ENCODE measurements around the gene MT1F.
"Not testable (repeated sequence)": the region's sequence is repeated elsewhere in the genome, so short reads cannot be mapped to it uniquely, and the experiment has no call there.

Gene MT1F

DNA sequence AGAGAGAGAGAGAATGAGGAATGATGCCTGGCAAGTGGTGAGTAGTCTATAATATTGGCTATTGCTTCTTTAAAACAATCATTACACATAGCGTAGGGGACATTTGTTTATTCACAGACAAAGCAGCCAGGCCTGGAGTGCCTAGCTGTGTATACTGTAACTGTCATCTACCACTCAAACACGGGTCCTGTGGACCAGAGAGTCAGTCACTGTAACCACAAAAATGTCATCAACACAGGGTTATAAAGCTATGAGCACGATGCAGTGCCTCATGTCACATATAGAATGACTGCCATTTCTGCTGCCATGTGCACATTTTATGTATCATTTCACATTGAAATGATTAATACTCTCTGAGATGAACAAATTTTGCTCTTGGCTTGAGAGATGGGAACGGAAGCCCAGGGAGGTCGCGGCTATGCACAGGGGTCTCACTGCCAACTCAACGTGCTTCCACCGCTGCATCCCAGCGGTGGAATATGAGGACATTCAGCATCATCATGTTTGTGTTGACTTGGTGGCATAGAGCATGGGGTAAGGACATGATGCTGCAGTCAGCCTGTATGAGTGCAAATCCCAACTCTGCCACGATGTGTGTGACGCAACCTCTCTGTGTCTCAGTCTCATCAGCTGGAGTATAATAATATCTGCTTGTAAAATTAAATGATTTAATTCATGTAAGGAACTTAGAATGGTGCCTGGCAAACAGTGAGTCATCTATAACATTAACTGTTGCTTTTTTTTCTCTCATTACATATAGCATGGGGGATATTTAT, 15.2 kb downstream of the MT1F start:
- Histone ChIP-seq H3K18ac (ENCODE audit: low read length) (no peak overlapping the region), H2BK12ac (ENCODE audit: low read length) (no peak overlapping the region), H3K79me2 (ENCODE audit: control insufficient read depth, insufficient read depth, low read length, poor library complexity) (no peaks in the 10 kb centered on the region), H3K23ac (ENCODE audit: low read length) (no peak overlapping the region), H2BK120ac (ENCODE audit: insufficient read depth, low read length, poor library complexity) (no peak overlapping the region), H2AFZ (ENCODE audit: insufficient read depth, low read length, poor library complexity) (no peak overlapping the region), H3K9ac (ENCODE audit: low read length) (no peak overlapping the region), H2AK5ac (ENCODE audit: low read length) (no peak overlapping the region), H3K4me1 (ENCODE audit: control insufficient read depth in 1 of 2, insufficient read depth in 2 of 2, low read length in 2 of 2) (peaks cover 0 to 3% of the 10 kb centered on the region in 2 experiments), H3K14ac (ENCODE audit: low read length) (no peak overlapping the region), H4K8ac (ENCODE audit: low read depth, low read length) (no peak overlapping the region), H3K27ac (ENCODE audit: low read depth, low read length) (no peak overlapping the region), H3K79me1 (ENCODE audit: low read length) (no peaks in the 10 kb centered on the region), H4K12ac (ENCODE audit: low read depth, low read length) (no peak overlapping the region), H4K91ac (ENCODE audit: low read depth, low read length) (no peak overlapping the region), H3K4me3 (ENCODE audit: low read depth, low read length) (no peak overlapping the region), H3K36me3 (ENCODE audit: control insufficient read depth in 1 of 2, insufficient read depth in 2 of 2, low read length in 2 of 2) (peaks cover 0 to 2% of the 10 kb centered on the region in 2 experiments), H3K27me3 (ENCODE audit: insufficient read depth, low read length) (peaks cover 55% of the 10 kb centered on the region), H3K9me3 (ENCODE audit: insufficient read depth, low read depth, low read length) (peaks cover 5% of the 10 kb centered on the region), H3K4ac (ENCODE audit: low read depth, low read length) (no peak overlapping the region), H3K4me2 (ENCODE audit: low read length) (no peak overlapping the region), H2BK5ac (ENCODE audit: low read depth, low read length, poor library complexity) (no peak overlapping the region)
- WGBS (ENCODE audit: extremely low coverage, insufficient coverage, insufficient read length): no CpG with 5 or more reads among the region's 11 CpGs
- no peak for DNase-seq

DNA sequence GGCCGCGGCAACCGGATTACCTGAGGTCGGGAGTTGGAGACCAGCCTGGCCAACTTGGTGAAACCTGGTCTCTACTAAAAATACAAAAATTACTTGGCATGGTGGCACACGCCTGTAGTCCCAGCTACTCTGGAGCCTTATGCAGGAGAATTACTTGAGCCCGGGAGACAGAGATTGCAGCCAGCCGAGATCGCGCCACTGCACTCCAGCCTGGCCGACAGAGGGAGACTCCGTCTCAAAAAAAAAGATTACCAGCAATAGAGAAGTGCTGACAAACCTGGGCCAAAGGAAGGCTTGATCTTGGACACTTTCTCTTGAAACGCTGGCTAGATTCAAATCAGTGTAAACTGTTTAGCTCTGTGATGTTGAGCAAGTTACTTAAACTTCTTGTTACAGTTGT, 16.2 kb downstream of the MT1F start:
- H3K4me1 ChIP-seq (ENCODE audit: control insufficient read depth in 1 of 2, insufficient read depth in 2 of 2, low read length in 2 of 2): no peaks in the 10 kb centered on the region
- H3K4me3 ChIP-seq (ENCODE audit: low read depth, low read length): no peak overlapping the region
- H3K9me3 ChIP-seq (ENCODE audit: insufficient read depth, low read depth, low read length): peaks cover 3% of the 10 kb centered on the region
- peaks cover 45% of the 10 kb centered on the region for H3K27me3 ChIP-seq (ENCODE audit: insufficient read depth, low read length)
- no peak overlapping the region for H2BK120ac ChIP-seq (ENCODE audit: insufficient read depth, low read length, poor library complexity)
- H4K91ac ChIP-seq (ENCODE audit: low read depth, low read length): no peak overlapping the region
- peaks cover 0 to 2% of the 10 kb centered on the region in 2 experiments for H3K36me3 ChIP-seq (ENCODE audit: control insufficient read depth in 1 of 2, insufficient read depth in 2 of 2, low read length in 2 of 2)
- peak; percentile 40 to 65 for DNase-seq
- H2BK12ac ChIP-seq (ENCODE audit: low read length): no peak overlapping the region
- WGBS (ENCODE audit: extremely low coverage, insufficient coverage, insufficient read length): no CpG with 5 or more reads among the region's 12 CpGs
- H2BK5ac ChIP-seq (ENCODE audit: low read depth, low read length, poor library complexity): no peak overlapping the region
- no peak overlapping the region for H2AFZ ChIP-seq (ENCODE audit: insufficient read depth, low read length, poor library complexity)
- no peak overlapping the region for H3K18ac ChIP-seq (ENCODE audit: low read length)
- H2AK5ac ChIP-seq (ENCODE audit: low read length): no peak overlapping the region
- no peak overlapping the region for H3K4ac ChIP-seq (ENCODE audit: low read depth, low read length)
- H3K14ac ChIP-seq (ENCODE audit: low read length): no peak overlapping the region
- H3K4me2 ChIP-seq (ENCODE audit: low read length): no peak overlapping the region
- no peaks in the 10 kb centered on the region for H3K79me2 ChIP-seq (ENCODE audit: control insufficient read depth, insufficient read depth, low read length, poor library complexity)
- H4K8ac ChIP-seq (ENCODE audit: low read depth, low read length): no peak overlapping the region
- H3K9ac ChIP-seq (ENCODE audit: low read length): no peak overlapping the region
- H3K23ac ChIP-seq (ENCODE audit: low read length): no peak overlapping the region
- no peaks in the 10 kb centered on the region for H3K79me1 ChIP-seq (ENCODE audit: low read length)
- H3K27ac ChIP-seq (ENCODE audit: low read depth, low read length): no peak overlapping the region
- H4K12ac ChIP-seq (ENCODE audit: low read depth, low read length): no peak overlapping the region

DNA sequence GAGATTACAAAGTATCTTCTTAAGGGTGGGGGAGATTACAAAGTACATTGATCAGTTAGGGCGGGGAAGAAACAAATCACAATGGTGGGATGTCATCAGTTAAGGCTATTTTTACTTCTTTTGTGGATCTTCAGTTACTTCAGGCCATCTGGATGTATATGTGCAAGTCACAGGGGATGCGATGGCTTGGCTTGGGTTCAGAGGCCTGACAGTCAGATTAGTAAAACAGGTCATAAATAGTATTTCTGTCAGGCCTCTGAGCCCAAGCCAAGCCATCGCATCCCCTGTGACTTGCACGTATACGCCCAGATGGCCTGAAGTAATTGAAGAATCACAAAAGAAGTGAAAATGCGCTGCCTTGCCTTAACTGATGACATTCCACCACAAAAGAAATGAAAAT, 16.8 kb downstream of the MT1F start:
- not testable (repeated sequence) for H3K9me3 ChIP-seq (ENCODE audit: insufficient read depth, low read depth, low read length); H3K36me3 ChIP-seq (ENCODE audit: control insufficient read depth in 1 of 2, insufficient read depth in 2 of 2, low read length in 2 of 2); H2BK5ac ChIP-seq (ENCODE audit: low read depth, low read length, poor library complexity); H3K79me2 ChIP-seq (ENCODE audit: control insufficient read depth, insufficient read depth, low read length, poor library complexity); H3K23ac ChIP-seq (ENCODE audit: low read length); H3K18ac ChIP-seq (ENCODE audit: low read length); H2BK120ac ChIP-seq (ENCODE audit: insufficient read depth, low read length, poor library complexity); H4K8ac ChIP-seq (ENCODE audit: low read depth, low read length); H2BK12ac ChIP-seq (ENCODE audit: low read length); H3K4me3 ChIP-seq (ENCODE audit: low read depth, low read length); DNase-seq; H3K14ac ChIP-seq (ENCODE audit: low read length); H3K4ac ChIP-seq (ENCODE audit: low read depth, low read length); H3K79me1 ChIP-seq (ENCODE audit: low read length); H2AK5ac ChIP-seq (ENCODE audit: low read length); H4K12ac ChIP-seq (ENCODE audit: low read depth, low read length); H3K4me2 ChIP-seq (ENCODE audit: low read length); H4K91ac ChIP-seq (ENCODE audit: low read depth, low read length); H2AFZ ChIP-seq (ENCODE audit: insufficient read depth, low read length, poor library complexity); H3K27ac ChIP-seq (ENCODE audit: low read depth, low read length); H3K4me1 ChIP-seq (ENCODE audit: control insufficient read depth in 1 of 2, insufficient read depth in 2 of 2, low read length in 2 of 2); H3K9ac ChIP-seq (ENCODE audit: low read length)
- WGBS (ENCODE audit: extremely low coverage, insufficient coverage, insufficient read length): no CpG with 5 or more reads among the region's 6 CpGs
- H3K27me3 ChIP-seq (ENCODE audit: insufficient read depth, low read length): peaks cover 38% of the 10 kb centered on the region

DNA sequence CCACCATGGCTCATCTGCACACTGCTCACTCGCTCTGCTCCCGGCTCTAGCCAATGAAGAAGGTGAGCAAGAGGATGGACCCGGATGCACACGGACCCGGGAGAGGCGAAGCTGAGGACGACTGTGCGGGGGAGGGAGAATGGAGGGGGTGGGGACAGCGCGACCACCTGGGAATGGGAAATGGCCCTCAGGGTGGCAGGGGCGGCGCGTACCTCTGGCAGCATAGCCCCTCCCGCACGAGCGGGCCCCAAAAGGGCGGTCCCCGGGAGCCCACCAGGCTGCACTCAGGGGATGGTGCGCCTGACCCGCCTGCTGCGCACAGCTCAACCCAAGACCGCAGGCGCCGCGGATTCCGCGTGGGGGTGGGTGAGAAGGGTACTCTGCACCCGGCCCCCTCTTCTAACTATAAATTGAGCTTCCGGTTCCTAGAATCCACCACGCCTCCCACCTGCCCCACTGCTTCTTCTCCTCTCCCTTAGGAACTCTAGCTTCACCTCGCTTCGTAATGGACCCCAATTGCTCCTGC, 18.0 kb downstream of the MT1F start:
- Histone ChIP-seq H3K79me1 (ENCODE audit: low read length) (no peaks in the 10 kb centered on the region), H3K4me1 (ENCODE audit: control insufficient read depth in 1 of 2, insufficient read depth in 2 of 2, low read length in 2 of 2) (no peaks in the 10 kb centered on the region), H4K8ac (ENCODE audit: low read depth, low read length) (no peak overlapping the region), H3K4ac (ENCODE audit: low read depth, low read length) (no peak overlapping the region), H3K14ac (ENCODE audit: low read length) (no peak overlapping the region), H3K27ac (ENCODE audit: low read depth, low read length) (no peak overlapping the region), H4K91ac (ENCODE audit: low read depth, low read length) (no peak overlapping the region), H3K79me2 (ENCODE audit: control insufficient read depth, insufficient read depth, low read length, poor library complexity) (no peaks in the 10 kb centered on the region), H3K27me3 (ENCODE audit: insufficient read depth, low read length) (peaks cover 27% of the 10 kb centered on the region), H2AFZ (ENCODE audit: insufficient read depth, low read length, poor library complexity) (no peak overlapping the region), H2BK12ac (ENCODE audit: low read length) (no peak overlapping the region), H2BK120ac (ENCODE audit: insufficient read depth, low read length, poor library complexity) (no peak overlapping the region), H3K9ac (ENCODE audit: low read length) (no peak overlapping the region), H3K9me3 (ENCODE audit: insufficient read depth, low read depth, low read length) (no peaks in the 10 kb centered on the region), H3K18ac (ENCODE audit: low read length) (no peak overlapping the region), H2AK5ac (ENCODE audit: low read length) (no peak overlapping the region), H4K12ac (ENCODE audit: low read depth, low read length) (no peak overlapping the region), H3K4me3 (ENCODE audit: low read depth, low read length) (no peak overlapping the region), H3K4me2 (ENCODE audit: low read length) (peak overlapping the region; percentile 46), H3K23ac (ENCODE audit: low read length) (no peak overlapping the region), H2BK5ac (ENCODE audit: low read depth, low read length, poor library complexity) (no peak overlapping the region), H3K36me3 (ENCODE audit: control insufficient read depth in 1 of 2, insufficient read depth in 2 of 2, low read length in 2 of 2) (peaks cover 0 to 2% of the 10 kb centered on the region in 2 experiments)
- WGBS (ENCODE audit: extremely low coverage, insufficient coverage, insufficient read length): no CpG with 5 or more reads among the region's 32 CpGs
- DNase-seq: peak in 1 of 2 donors; percentile 29
